ENCODE measurements around the gene CDCA7L. TPM values are rescaled to one million over a fixed set of nuclear protein-coding genes. Genes with fewer than 3 reads are reported as not detected.
A peak's percentile ranks its signal among the peaks of the same experiment; 100 is the strongest.

The CDCA7L gene
- total and polyA plus RNA-seq, 2 of the 4 experiments (the other 2 are of a cell fraction) = 20.4 to 35.0 TPM

- no peak for TF ChIP-seq MAFK (IDR thresholded peaks at IDR 0.05; ENCODE audit: low read depth, low read length)
Measured at GRCh38 chr7:21912931-21913780, 32.5 kb downstream of the CDCA7L start (continued).

- intact Hi-C loops (cut with micrococcal nuclease) = no loop called here
- Histone ChIP-seq H3K4me1 (ENCODE audit: control insufficient read depth, insufficient read depth, low read length) (no peaks in the 10 kb centered on the region), H2BK20ac (ENCODE audit: low read depth, low read length) (no peak overlapping the region), H4K8ac (ENCODE audit: low read depth in 2 of 2, low read length in 2 of 2) (no peak overlapping the region), H4K91ac (ENCODE audit: insufficient read depth, low read depth, low read length) (no peak overlapping the region), H3K36me3 (ENCODE audit: control insufficient read depth, insufficient read depth, low read length) (peaks cover 25% of the 10 kb centered on the region; the same call in 1 of the 2 replicates), H3K79me1 (ENCODE audit: low read depth in 1 of 2, low read length in 2 of 2) (peaks cover 0 to 2% of the 10 kb centered on the region in 2 experiments; a peak in 1 of 4 replicates), H2AK9ac (replicated peaks; ENCODE audit: low read depth, low read length, poor library complexity) (no peak overlapping the region), H4K5ac (ENCODE audit: low read depth, low read length) (no peak overlapping the region), H2BK5ac (ENCODE audit: low read depth, low read length, poor library complexity, severe bottlenecking) (no peak overlapping the region), H2AK5ac (ENCODE audit: low read depth, low read length) (no peak overlapping the region), H3K4me3 (ENCODE audit: insufficient read depth, low read depth, low read length) (no peak overlapping the region), H3K9ac (ENCODE audit: low read depth, low read length) (no peak overlapping the region), H3K4me2 (ENCODE audit: low read depth, low read length) (no peak overlapping the region), H4K20me1 (ENCODE audit: insufficient read depth, low read length) (no peaks in the 10 kb centered on the region), H3K18ac (ENCODE audit: low read depth, low read length) (no peak overlapping the region), H3K23ac (ENCODE audit: low read depth, low read length) (no peak overlapping the region), H2AFZ (replicated peaks; ENCODE audit: low read length, poor library complexity) (peak overlapping the region; percentile 38), H3K4ac (ENCODE audit: low read depth, low read length) (no peak overlapping the region), H3K56ac (ENCODE audit: extremely low read depth, insufficient read depth, low read length) (no peak overlapping the region), H2BK15ac (ENCODE audit: low read depth, low read length) (no peak overlapping the region), H3K27me3 (ENCODE audit: control insufficient read depth, insufficient read depth, low read length) (no peaks in the 10 kb centered on the region), H3K9me1 (ENCODE audit: insufficient read depth, low read length) (0 out of 2 replicates have a peak, but pooled peaks cover 3% of the 10 kb centered on the region), H3K9me3 (ENCODE audit: control insufficient read depth, insufficient read depth, low read length) (no peaks in the 10 kb centered on the region), H3K14ac (replicated peaks; ENCODE audit: low read depth, low read length) (no peak overlapping the region), H2BK120ac (ENCODE audit: low read depth, low read length) (no peak overlapping the region), H3K27ac (ENCODE audit: insufficient read depth, low read length) (no peak overlapping the region)
- ATAC-seq (ENCODE audit: low read depth) = no peak; the same call in 1 of the 2 replicates
- WGBS, 2 experiments (ENCODE audit: extremely low coverage in 2 of 2, insufficient read length in 1 of 2) = 60 to 100% methylated on average over 1 to 2 of the region's 7 CpGs
- dilution Hi-C loops (cut with HindIII; ENCODE audit: low sequenced_read_pairs, unreplicated experiment) = no loop called here
- CTCF ChIA-PET = no interaction called here
- POLR2A ChIA-PET (ENCODE audit: unreplicated experiment) = no interaction called here
- no TSS peak for BruUV-seq (replicated peaks)
- peak; percentile 66 for DNase-seq
- in situ Hi-C loops (cut with MboI; ENCODE audit: low sequenced_read_pairs) = no loop called here
- TF ChIP-seq MAFK (IDR thresholded peaks at IDR 0.05; ENCODE audit: low read depth, low read length) = no peak
- TF ChIP-seq NFE2L2 (IDR thresholded peaks at IDR 0.05; ENCODE audit: low read depth, low read length) = no peak
- no peak for TF ChIP-seq CEBPB (IDR thresholded peaks at IDR 0.05; ENCODE audit: low read depth, low read length)
- peak; percentile 63; the same call in 1 of the 2 replicates for TF ChIP-seq MXI1 (IDR thresholded peaks at IDR 0.05; ENCODE audit: borderline replicate concordance, low read depth, low read length)
Measured at GRCh38 chr7:21912305-21912704, 33.4 kb downstream of the CDCA7L start.
